HEK293 (cell line): ENCODE results near the gene ZNF524.

ENCODE experiments used
- CTCF ChIP-seq: fragments of 450-650 bp; formaldehyde crosslinking; IDR thresholded peaks from 2 replicates; pipeline ENCODE4 v1.5.1; 2016; ENCODE audit warnings: missing biosample characterization, missing genetic modification characterization
- YY1 ChIP-seq: fragments of 450-650 bp; formaldehyde crosslinking; IDR thresholded peaks from 2 replicates; pipeline ENCODE4 v1.5.1; 2018; ENCODE audit warnings: missing biosample characterization, missing genetic modification characterization
- ZSCAN30 ChIP-seq: fragments of 450-650 bp; IDR thresholded peaks from 2 replicates; pipeline ENCODE4 v1.5.1; 2018; ENCODE audit warnings: missing biosample characterization, mild to moderate bottlenecking, missing genetic modification characterization, moderate library complexity

GRCh38 chr19:55635334-55635717, 35.2 kb downstream of the ZNF524 start:
- TF ChIP-seq YY1 (tag by site-specific recombination), result no peak
- TF ChIP-seq CTCF (tag by site-specific recombination), result no peak
- TF ChIP-seq ZSCAN30 (tag by site-specific recombination), result no peak
